Kasumi-1 (cell line): ENCODE results near the gene FAM209B.
"Not testable (repeated sequence)": the region's sequence is repeated elsewhere in the genome, so short reads cannot be mapped to it uniquely, and the experiment has no call there.

Source experiments
- DNase-seq, 2 experiments: peaks; one replicate each; lab custom pipeline; 2025; lab: John Stamatoyannopoulos, UW

The FAM209B gene

GRCh38 chr20:56540415-56540814, 7.4 kb downstream of the FAM209B start:
- no peak for DNase-seq

DNA sequence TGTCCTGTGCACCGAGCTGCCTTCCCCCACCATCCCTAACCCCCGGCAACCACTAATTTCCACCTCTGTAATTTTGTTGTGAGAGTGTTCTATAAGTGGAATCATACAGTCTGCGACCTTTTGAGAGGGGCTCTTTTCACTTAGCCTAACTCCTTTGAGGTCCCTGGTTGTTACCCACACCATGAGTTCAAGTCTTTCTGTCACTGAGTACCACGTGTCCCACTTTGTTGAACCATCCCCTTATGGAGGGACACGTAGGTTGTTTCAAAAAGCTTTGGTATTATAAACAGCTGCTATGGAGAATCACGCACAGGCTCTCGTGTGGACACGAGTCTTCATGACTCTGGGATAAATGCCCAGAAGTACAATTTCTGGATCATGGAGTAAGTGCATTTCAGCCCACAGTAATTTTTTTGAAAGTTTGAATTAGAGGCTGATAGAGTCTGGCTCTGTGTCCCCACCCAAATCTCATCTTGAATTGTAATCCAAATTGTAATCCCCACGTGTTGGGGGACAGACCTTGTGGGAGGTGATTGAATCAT, 9.5 kb downstream of the FAM209B start:
- DNase-seq = no peak

GRCh38 chr20:56551571-56551970, 18.5 kb downstream of the FAM209B start:
- DNase-seq = no peak

- DNase-seq = no peak
Observed at GRCh38 chr20:56552911-56553629, 20.0 kb downstream of the FAM209B start.

GRCh38 chr20:56554869-56555268, 21.8 kb downstream of the FAM209B start:
- DNase-seq = peak; percentile 58 to 67

- DNase-seq = no peak
Observed at GRCh38 chr20:56558968-56559367, 25.9 kb downstream of the FAM209B start.

DNA sequence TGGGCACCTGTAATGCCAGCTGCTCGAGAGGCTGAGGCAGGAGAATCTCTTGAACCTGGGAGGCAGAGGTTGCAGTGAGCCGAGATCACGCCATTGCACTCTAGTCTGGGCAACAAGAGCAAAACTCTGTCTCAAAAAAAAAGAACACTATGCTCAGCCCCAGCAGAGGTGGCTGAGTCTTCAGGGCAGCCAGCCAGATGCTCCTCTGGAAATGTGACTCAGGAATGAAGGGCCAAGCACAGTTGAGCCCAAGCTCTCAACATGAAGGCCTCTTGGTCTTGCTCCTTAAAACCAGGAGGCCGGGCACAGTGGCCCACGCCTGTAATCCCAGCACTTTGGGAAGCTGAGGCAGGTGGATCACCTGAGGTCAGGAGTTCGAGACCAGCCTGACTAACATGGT, 31.5 kb downstream of the FAM209B start:
- DNase-seq = not testable (repeated sequence)

DNA sequence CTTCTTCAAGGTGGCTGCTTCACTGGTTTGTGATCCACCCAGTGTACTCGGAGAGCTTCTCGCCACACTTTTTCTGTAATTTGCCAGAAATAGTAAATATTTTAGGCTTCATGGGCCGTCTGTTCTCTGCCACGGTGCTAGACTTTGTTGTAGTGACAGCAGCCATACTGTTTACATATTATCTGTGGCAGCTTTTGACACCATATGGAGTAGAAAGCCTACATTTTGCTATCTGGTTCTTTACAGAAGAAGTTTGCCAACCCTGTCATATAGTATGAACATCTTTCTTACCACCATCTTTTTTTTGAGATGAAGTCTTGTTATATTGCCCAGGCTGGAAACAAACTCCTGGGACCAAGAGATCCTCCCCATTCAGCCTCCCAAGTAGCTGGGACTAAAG, 32.5 kb downstream of the FAM209B start:
- DNase-seq = no peak

DNA sequence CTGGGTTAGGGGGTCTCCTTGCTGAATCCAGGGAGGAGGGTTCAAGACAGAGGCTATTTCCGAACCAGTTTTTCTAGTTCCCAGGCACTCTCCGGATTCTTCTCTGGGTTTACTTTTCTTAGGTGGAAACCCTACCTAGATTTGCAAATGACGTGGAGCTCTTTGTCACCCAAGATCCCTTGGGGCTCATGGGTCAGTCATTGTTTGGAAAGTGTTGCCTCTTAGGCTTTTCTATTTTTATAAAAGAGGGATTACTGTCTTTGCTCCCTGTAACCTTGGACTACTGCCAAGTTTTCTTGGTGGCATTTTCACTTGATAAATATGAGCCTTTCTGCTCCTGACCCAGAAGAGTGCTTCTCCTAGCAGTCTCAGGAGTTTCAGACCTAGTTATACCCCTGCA, 33.6 kb downstream of the FAM209B start:
- DNase-seq = no peak

DNA sequence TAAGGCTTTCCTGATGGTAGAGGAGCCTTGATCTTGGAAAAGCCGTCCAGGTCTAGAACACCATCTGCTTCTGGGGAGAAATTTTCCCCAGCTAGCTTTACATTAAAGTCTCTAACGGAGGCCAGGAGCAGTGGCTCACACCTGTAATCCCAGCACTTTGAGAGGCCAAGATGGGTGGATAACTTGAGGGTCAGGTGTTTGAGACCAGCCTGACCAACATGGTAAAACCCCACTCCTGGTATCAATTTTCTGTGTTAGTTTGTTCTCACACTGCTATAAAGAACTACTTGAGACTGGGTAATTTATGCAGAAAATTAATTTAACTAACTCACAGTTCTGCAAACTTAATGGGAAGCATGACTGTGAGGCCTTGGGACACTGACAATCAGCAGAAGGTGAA, 37.8 kb downstream of the FAM209B start:
- DNase-seq = no peak

DNA sequence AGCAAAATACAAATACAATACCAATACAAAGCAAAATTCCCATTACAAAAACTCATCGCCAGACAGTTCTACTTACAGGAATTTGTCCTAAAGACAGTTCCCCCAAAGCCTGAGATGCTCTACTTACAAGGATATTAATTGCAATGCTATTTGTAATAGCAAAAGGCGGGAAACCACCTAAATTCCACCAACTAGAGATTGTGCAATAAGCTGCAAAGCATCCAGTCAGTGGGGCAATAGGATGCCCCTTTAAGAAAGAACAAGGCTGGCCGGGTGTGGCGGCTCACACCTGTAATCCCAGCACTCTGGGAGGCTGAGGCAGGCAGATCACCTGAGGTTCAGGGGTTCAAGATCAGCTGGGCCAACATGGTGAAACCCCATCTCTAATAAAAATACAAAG, 39.1 kb downstream of the FAM209B start:
- no peak for DNase-seq

DNA sequence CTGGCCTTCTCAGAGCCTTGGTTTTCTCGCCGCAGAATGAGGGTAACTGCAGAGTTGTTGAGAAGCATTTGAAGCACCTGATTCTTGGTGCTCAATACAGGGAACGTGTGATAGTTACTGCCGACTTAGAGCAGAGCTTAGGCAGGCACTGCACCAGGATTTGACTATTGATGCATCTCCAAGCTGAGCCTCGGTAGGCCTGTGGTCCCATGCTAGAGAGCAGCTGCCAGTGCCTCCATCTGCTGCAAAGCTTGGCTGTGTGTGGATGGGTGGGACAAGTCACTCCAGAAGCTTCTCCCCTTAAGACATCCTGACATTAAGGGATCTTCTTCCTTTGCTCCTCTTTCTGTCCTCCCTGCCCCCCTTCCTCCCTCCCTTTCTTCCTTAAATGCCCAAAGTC, 40.9 kb downstream of the FAM209B start:
- DNase-seq = no peak

GRCh38 chr20:56574531-56575142, 41.6 kb downstream of the FAM209B start:
- no peak for DNase-seq

GRCh38 chr20:56575157-56575556, 42.1 kb downstream of the FAM209B start:
- no peak for DNase-seq

GRCh38 chr20:56575961-56576360, 42.9 kb downstream of the FAM209B start:
- DNase-seq = no peak

DNA sequence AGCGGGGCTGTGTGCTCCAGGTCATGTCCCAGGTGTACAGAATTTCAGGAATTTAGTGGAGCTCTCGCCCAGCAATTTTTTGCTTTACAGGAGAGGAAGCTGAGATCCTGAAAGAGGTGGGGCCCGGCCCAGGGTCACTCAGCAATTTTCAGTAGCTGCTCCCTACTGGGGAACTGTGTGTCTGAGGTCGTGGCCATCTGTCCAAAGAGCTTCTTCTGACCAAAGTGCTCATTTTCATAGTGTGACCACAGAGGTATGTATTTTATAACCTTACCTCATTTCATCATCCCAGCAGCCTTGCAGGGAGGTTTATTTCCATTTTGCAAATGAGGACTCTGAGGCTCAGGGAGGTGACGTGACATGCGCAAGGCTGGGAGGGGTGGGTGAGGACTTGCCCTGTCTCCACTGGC, 46.3 kb downstream of the FAM209B start:
- DNase-seq = no peak

DNA sequence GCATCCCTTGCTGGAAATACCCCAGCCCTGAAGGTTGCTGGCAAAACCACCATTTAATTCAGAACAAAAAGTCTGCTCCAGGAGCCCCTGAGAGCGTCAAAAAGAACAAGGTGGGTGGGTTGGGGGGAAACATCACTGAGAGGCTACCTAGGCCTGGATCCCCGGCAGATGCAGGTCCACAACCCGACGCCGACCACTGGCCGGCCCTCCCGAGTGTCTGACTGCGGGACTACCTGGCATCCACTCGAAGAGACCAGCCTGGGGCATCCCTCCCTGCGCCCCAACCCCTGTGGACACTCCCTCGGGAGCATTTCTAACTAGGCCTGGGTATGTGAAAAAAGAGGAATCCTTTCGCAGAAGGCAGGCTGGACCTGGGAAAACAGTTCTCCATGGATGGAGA, 47.2 kb downstream of the FAM209B start:
- no peak for DNase-seq

- no peak for DNase-seq
Observed at GRCh38 chr20:56581701-56582100, 48.7 kb downstream of the FAM209B start.

- DNase-seq = peak; percentile 59 to 74
Observed at GRCh38 chr20:56582542-56582941, 49.5 kb downstream of the FAM209B start.

GRCh38 chr20:56584916-56585315, 51.9 kb downstream of the FAM209B start:
- no peak for DNase-seq
